Neuronal stem cell (in vitro differentiated cells): ENCODE data around the gene DAB2.

Experiments used
- DNase-seq: peaks from one replicate; pipeline ENCODE4 v3.0.0-alpha.2; 2013; ENCODE audit warnings: low spot score
- H2AFZ ChIP-seq: one replicate; pipeline ENCODE4 v1.6.1; 2013; ENCODE audit warnings: mild to moderate bottlenecking, low read length, inconsistent platforms
- H2AK5ac ChIP-seq: 2 replicates; pipeline ENCODE4 v1.6.1; 2013; ENCODE audit warnings: low read depth, mild to moderate bottlenecking, inconsistent platforms, low read length, moderate library complexity, mixed read lengths
- H2BK120ac ChIP-seq: 2 replicates; pipeline ENCODE4 v1.6.1; 2013; ENCODE audit warnings: low read depth, mild to moderate bottlenecking, inconsistent platforms, low read length, moderate library complexity, mixed read lengths
- H2BK12ac ChIP-seq: one replicate; pipeline ENCODE4 v1.6.1; 2013; ENCODE audit warnings: low read length, inconsistent platforms
- H2BK15ac ChIP-seq: 2 replicates; pipeline ENCODE4 v1.6.1; 2013; ENCODE audit warnings: mild to moderate bottlenecking, low read length, inconsistent platforms, mixed read lengths
- H2BK5ac ChIP-seq: one replicate; pipeline ENCODE4 v1.6.1; 2013; ENCODE audit warnings: inconsistent platforms, mild to moderate bottlenecking, low read length, moderate library complexity
- H3K14ac ChIP-seq: one replicate; pipeline ENCODE4 v1.6.1; 2013; ENCODE audit warnings: low read length, inconsistent platforms
- H3K18ac ChIP-seq: 2 replicates; pipeline ENCODE4 v1.6.1; 2013; ENCODE audit warnings: low read length, inconsistent platforms
- H3K23ac ChIP-seq: 2 replicates; pipeline ENCODE4 v1.6.1; 2013; ENCODE audit warnings: low read depth, mild to moderate bottlenecking, mixed read lengths, low read length, inconsistent platforms; ENCODE audit not compliant: poor library complexity
- H3K27ac ChIP-seq: replicated peaks from 3 replicates; pipeline ENCODE4 v1.5.1; 2013; ENCODE audit warnings: low read length, inconsistent platforms
- H3K27me3 ChIP-seq, 3 experiments: 2 replicates each; pipeline ENCODE4 v1.6.1; 2013; ENCODE audit warnings: low read length in 3 of 3, mild to moderate bottlenecking in 2 of 3, inconsistent platforms in 1 of 3, low read depth in 1 of 3, mixed read lengths in 1 of 3, moderate library complexity in 1 of 3; ENCODE audit not compliant: control insufficient read depth in 3 of 3, insufficient read depth in 3 of 3
- H3K36me3 ChIP-seq, 2 donors: replicated peaks in 1 of 2; 2 replicates each; pipeline ENCODE4 v1.6.1; 2013; ENCODE audit warnings: low read length in 2 of 2; ENCODE audit not compliant: control insufficient read depth in 2 of 2, insufficient read depth in 2 of 2
- H3K4ac ChIP-seq: 2 replicates; pipeline ENCODE4 v1.6.1; 2013; ENCODE audit warnings: inconsistent platforms, mild to moderate bottlenecking, low read length, moderate library complexity
- H3K4me1 ChIP-seq, 2 donors: 1 replicate in 1 of 2; 2 replicates in 1 of 2; pipeline ENCODE4 v1.6.1; 2013; ENCODE audit warnings: low read length in 2 of 2, low read depth in 1 of 2; ENCODE audit not compliant: control insufficient read depth in 2 of 2, insufficient read depth in 1 of 2
- H3K4me2 ChIP-seq: one replicate; pipeline ENCODE4 v1.6.1; 2013; ENCODE audit warnings: mild to moderate bottlenecking, low read length, inconsistent platforms; ENCODE audit not compliant: insufficient read depth, poor library complexity, severe bottlenecking
- H3K4me3 ChIP-seq, 2 donors: 2 replicates each; pipeline ENCODE4 v1.5.1; 2013; ENCODE audit warnings: low read length in 2 of 2, mild to moderate bottlenecking in 2 of 2, inconsistent platforms in 1 of 2, moderate library complexity in 1 of 2
- H3K79me1 ChIP-seq: one replicate; pipeline ENCODE4 v1.6.1; 2013; ENCODE audit warnings: low read depth, mild to moderate bottlenecking, inconsistent platforms, low read length, moderate library complexity
- H3K9ac ChIP-seq: one replicate; pipeline ENCODE4 v1.6.1; 2013; ENCODE audit warnings: mild to moderate bottlenecking, low read depth, low read length, inconsistent platforms; ENCODE audit not compliant: poor library complexity
- H3K9me3 ChIP-seq, 2 donors: replicated peaks in 1 of 2; 2 replicates each; pipeline versions ENCODE3 to v1.6.1; 2013; ENCODE audit warnings: low read length in 2 of 2, mild to moderate bottlenecking in 2 of 2, inconsistent platforms in 1 of 2, low read depth in 1 of 2, mixed read lengths in 1 of 2, moderate library complexity in 1 of 2; ENCODE audit not compliant: control insufficient read depth in 2 of 2, insufficient read depth in 1 of 2
- H4K8ac ChIP-seq: one replicate; pipeline ENCODE4 v1.6.1; 2013; ENCODE audit warnings: low read depth, mild to moderate bottlenecking, inconsistent platforms, low read length, moderate library complexity
- H4K91ac ChIP-seq: one replicate; pipeline ENCODE4 v1.6.1; 2013; ENCODE audit warnings: low read length, low read depth, mild to moderate bottlenecking, inconsistent platforms; ENCODE audit not compliant: poor library complexity
- WGBS, 2 donors: extraction: QIAGEN DNeasy Blood & Tissue Kit; methylation state at CpG; one replicate each; pipeline ENCODE4 v1.1.7; 2013; ENCODE audit warnings: missing lambda C conversion rate in 2 of 2, mixed read lengths in 1 of 2; ENCODE audit not compliant: insufficient read length in 2 of 2, insufficient replicate concordance in 1 of 2; ENCODE audit errors: extremely low coverage in 2 of 2; 5-methylcytosine and 5-hydroxymethylcytosine counted together

DAB2 gene

DNA sequence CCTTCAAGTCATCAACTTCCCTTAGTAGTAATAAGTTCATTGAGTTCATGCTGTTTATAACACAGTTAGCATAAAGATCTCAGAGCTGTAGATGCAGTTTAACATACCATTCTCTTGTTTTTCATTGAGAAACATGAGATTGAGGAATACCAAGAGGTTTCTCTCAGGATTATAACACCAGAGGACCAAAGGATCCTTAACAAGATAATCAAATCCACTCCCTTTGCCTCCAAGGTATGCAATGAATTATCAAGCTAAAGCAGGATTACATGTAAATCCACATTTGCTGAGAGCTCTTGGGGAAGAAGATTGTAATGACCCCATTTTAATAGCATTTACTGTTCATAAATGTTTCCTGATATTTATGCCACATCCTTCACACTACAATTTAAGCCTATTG, 35.1 kb upstream of the DAB2 start:
- Histone ChIP-seq H3K27me3 (no peaks in the 10 kb centered on the region), H3K14ac (no peak overlapping the region), H3K4me2 (no peak overlapping the region), H4K91ac (no peak overlapping the region), H3K36me3 (no peaks in the 10 kb centered on the region), H2AFZ (no peak overlapping the region), H2AK5ac (no peak overlapping the region), H2BK15ac (no peak overlapping the region), H4K8ac (no peak overlapping the region), H3K4me3 (no peak overlapping the region), H3K9me3 (no peaks in the 10 kb centered on the region), H2BK12ac (no peak overlapping the region), H3K27ac (no peak overlapping the region), H3K4ac (no peak overlapping the region), H3K23ac (no peak overlapping the region), H2BK120ac (no peak overlapping the region), H3K79me1 (no peaks in the 10 kb centered on the region), H3K4me1 (no peaks in the 10 kb centered on the region), H3K9ac (no peak overlapping the region), H2BK5ac (no peak overlapping the region), H3K18ac (no peak overlapping the region)
- no peak for DNase-seq

DNA sequence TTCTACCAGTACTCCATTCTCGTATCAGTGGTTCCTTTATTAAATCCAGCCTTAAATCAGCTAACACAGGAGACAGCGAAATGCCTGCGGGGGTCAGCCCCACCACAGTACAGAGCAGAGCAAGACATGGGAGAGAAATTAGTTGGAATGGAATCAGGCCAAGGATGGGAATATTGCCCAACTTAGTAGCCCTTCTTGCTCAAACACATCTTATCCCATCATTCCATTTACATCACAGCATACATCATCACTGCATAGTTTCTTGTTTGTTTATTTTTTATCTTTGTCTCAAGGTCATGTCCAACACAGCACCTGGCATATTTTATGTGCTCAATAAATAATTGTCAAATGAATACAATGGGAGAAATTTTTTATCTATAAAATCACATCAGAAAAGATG, 34.3 kb upstream of the DAB2 start:
- Histone ChIP-seq H3K36me3 (no peaks in the 10 kb centered on the region), H2AK5ac (no peak overlapping the region), H4K91ac (no peak overlapping the region), H3K9me3 (no peaks in the 10 kb centered on the region), H3K23ac (no peak overlapping the region), H3K18ac (no peak overlapping the region), H3K4me1 (no peaks in the 10 kb centered on the region), H3K4me2 (no peak overlapping the region), H3K9ac (no peak overlapping the region), H3K79me1 (no peaks in the 10 kb centered on the region), H3K4ac (no peak overlapping the region), H2AFZ (no peak overlapping the region), H4K8ac (no peak overlapping the region), H3K27ac (no peak overlapping the region), H3K27me3 (no peaks in the 10 kb centered on the region), H3K4me3 (no peak overlapping the region), H2BK15ac (no peak overlapping the region), H2BK5ac (no peak overlapping the region), H2BK12ac (no peak overlapping the region), H3K14ac (no peak overlapping the region), H2BK120ac (no peak overlapping the region)
- DNase-seq = no peak
- WGBS, 2 donors = no CpG with 5 or more reads among the region's 3 CpGs

DNA sequence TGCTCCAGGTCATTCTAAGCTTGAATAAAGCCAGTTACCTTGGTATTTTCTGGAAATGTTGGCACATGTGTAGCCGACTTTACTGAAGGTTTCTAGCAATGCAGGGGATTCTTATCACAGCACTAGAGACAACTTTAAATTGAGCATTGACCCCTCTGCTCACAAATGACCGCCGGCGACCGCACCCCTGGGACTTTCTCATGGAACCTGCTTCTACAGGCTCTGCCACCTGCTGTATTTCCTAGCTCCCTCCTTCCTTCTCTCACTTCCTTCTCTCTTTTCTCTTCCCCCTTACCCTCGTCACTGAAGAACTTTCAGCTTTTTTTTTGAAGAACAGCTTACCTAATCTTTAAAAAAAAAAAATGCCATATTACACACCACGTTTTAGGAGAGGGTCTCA, 30.9 kb upstream of the DAB2 start:
- Histone ChIP-seq H4K91ac (no peak overlapping the region), H3K79me1 (no peaks in the 10 kb centered on the region), H2BK120ac (no peak overlapping the region), H3K36me3 (no peaks in the 10 kb centered on the region), H2BK12ac (no peak overlapping the region), H3K4ac (no peak overlapping the region), H2BK15ac (no peak overlapping the region), H3K4me2 (no peak overlapping the region), H3K9ac (no peak overlapping the region), H3K9me3 (no peaks in the 10 kb centered on the region), H3K27ac (no peak overlapping the region), H2AK5ac (no peak overlapping the region), H3K23ac (no peak overlapping the region), H2AFZ (no peak overlapping the region), H3K14ac (no peak overlapping the region), H3K27me3 (no peaks in the 10 kb centered on the region), H3K4me3 (no peak overlapping the region), H4K8ac (no peak overlapping the region), H2BK5ac (no peak overlapping the region), H3K18ac (no peak overlapping the region), H3K4me1 (no peaks in the 10 kb centered on the region)
- DNase-seq = no peak
- no CpG with 5 or more reads among the region's 7 CpGs for WGBS, 2 donors

DNA sequence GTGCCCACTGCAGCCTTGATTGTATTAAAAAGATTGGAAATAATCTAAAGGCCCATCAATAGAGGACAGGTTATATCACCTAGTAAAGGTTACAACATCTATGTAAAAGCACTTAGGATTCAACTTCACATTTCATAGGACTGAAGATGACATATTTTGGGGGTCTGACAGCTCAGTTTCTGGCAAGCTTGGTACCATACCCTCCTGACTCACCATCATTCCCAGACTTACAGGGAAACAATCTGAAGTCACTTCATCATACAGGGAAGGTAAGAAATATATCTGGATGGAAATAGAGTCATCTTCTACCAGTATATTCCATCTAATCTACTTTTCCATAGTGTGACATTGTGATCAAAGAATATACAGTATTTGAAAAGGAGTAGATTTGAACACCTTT, 28.8 kb upstream of the DAB2 start:
- no peaks in the 10 kb centered on the region for H3K79me1 ChIP-seq
- H4K91ac ChIP-seq = no peak overlapping the region
- no peak overlapping the region for H2BK15ac ChIP-seq
- H2AFZ ChIP-seq = no peak overlapping the region
- H2BK12ac ChIP-seq = no peak overlapping the region
- no peak overlapping the region for H3K27ac ChIP-seq
- H2AK5ac ChIP-seq = no peak overlapping the region
- H3K23ac ChIP-seq = no peak overlapping the region
- no peak overlapping the region for H3K14ac ChIP-seq
- no peak overlapping the region for H2BK120ac ChIP-seq
- DNase-seq = no peak
- H3K4ac ChIP-seq = no peak overlapping the region
- H3K9me3 ChIP-seq = no peaks in the 10 kb centered on the region
- no peaks in the 10 kb centered on the region for H3K27me3 ChIP-seq
- no peak overlapping the region for H3K4me3 ChIP-seq
- H3K9ac ChIP-seq = no peak overlapping the region
- H3K4me2 ChIP-seq = no peak overlapping the region
- H2BK5ac ChIP-seq = no peak overlapping the region
- H3K36me3 ChIP-seq = no peaks in the 10 kb centered on the region
- H4K8ac ChIP-seq = no peak overlapping the region
- no peak overlapping the region for H3K18ac ChIP-seq
- no peaks in the 10 kb centered on the region for H3K4me1 ChIP-seq
